ENCODE results near the gene STPG4.

GRCh38 chr2:47187069-47187468 is 32.0 kb upstream of the STPG4 start:
- no peak for TF ChIP-seq CTCF (IDR thresholded peaks at IDR 0.05)
- TF ChIP-seq POLR2A (IDR thresholded peaks at IDR 0.05): no peak
